Panc1 (cell line): ENCODE results near the gene PANK2. TPM values are rescaled to one million over a fixed set of nuclear protein-coding genes. Genes with fewer than 3 reads are reported as not detected.

Experiments used
- ATAC-seq: fragments of 200-7000 bp; cut with Tn5 transposase; 2 replicates; pipeline ENCODE4 v1.9.1; 2020; ENCODE audit warnings: mild to moderate bottlenecking, moderate library complexity
- BruUV-seq: library from RNA; stranded (reverse); fragments of 400-500 nt; replicated peaks from 2 replicates; lab custom pipeline; 2021; lab: Mats Ljungman, UMichigan
- CTCF ChIA-PET: fragments of 300-600 bp; sonication (Branson Sonifier 250); formaldehyde crosslinking; loops from one replicate; lab custom pipeline; 2022; ENCODE audit warnings: antibody characterized with exemption; lab: Charles Lee
- POLR2A ChIA-PET: fragments of 300-600 bp; sonication (Branson Sonifier 250); formaldehyde crosslinking; loops from one replicate; lab custom pipeline; 2022; ENCODE audit warnings: antibody characterized with exemption; lab: Charles Lee
- DNase-seq: peaks from one replicate; pipeline ENCODE4 v3.0.0-alpha.2; 2010; ENCODE audit warnings: low read depth, low spot score
- H3K27ac ChIP-seq: 2 replicates; pipeline ENCODE4 v1.5.1; 2011; ENCODE audit warnings: mild to moderate bottlenecking, low read length, inconsistent platforms
- H3K27me3 ChIP-seq: fragments of 200-500 bp; sonication (Bioruptor generic); 2 replicates; pipeline ENCODE4 v1.6.0; 2014; ENCODE audit warnings: low read length, inconsistent platforms; ENCODE audit not compliant: control insufficient read depth, insufficient read depth
- H3K36me3 ChIP-seq: fragments of 200-500 bp; sonication (Bioruptor generic); 2 replicates; pipeline ENCODE4 v1.5.1; 2014; ENCODE audit warnings: inconsistent platforms, mild to moderate bottlenecking, low read length, moderate library complexity; ENCODE audit not compliant: control insufficient read depth, insufficient read depth
- H3K4me1 ChIP-seq: 2 replicates; pipeline ENCODE4 v1.5.1; 2011; ENCODE audit warnings: inconsistent platforms, mild to moderate bottlenecking, low read length, moderate library complexity; ENCODE audit not compliant: control insufficient read depth, insufficient read depth
- H3K4me3 ChIP-seq, 2 experiments: 2 replicates each; pipeline ENCODE4 v1.5.1; 2011 to 2012; ENCODE audit warnings: low read depth in 2 of 2, low read length in 2 of 2, mild to moderate bottlenecking in 2 of 2, inconsistent platforms in 1 of 2, moderate library complexity in 1 of 2
- H3K9me3 ChIP-seq: fragments of 200-500 bp; sonication (Bioruptor generic); 2 replicates; pipeline ENCODE4 v1.5.1; 2014; ENCODE audit warnings: low read depth, mild to moderate bottlenecking, inconsistent platforms, low read length, moderate library complexity; ENCODE audit not compliant: control insufficient read depth, insufficient read depth
- CTCF ChIP-seq: fragments of 450-650 bp; IDR thresholded peaks from 2 replicates; pipeline ENCODE4 v1.5.1; 2017; ENCODE audit warnings: mild to moderate bottlenecking
- POLR2AphosphoS5 ChIP-seq: IDR thresholded peaks from 2 replicates; pipeline ENCODE4 v1.6.1; 2012; ENCODE audit warnings: mild to moderate bottlenecking, low read depth, low read length, moderate library complexity
- REST ChIP-seq, 2 experiments: IDR thresholded peaks; 2 replicates each; pipeline ENCODE4 v1.6.1; 2011 to 2012; ENCODE audit warnings: low read depth in 2 of 2, control low read depth in 1 of 2, low read length in 1 of 2, mild to moderate bottlenecking in 1 of 2, moderate library complexity in 1 of 2; ENCODE audit not compliant: insufficient read depth in 1 of 2
- SIN3A ChIP-seq: IDR thresholded peaks from 2 replicates; pipeline ENCODE4 v1.6.1; 2012; ENCODE audit warnings: low read depth, mild to moderate bottlenecking, low read length, moderate library complexity, borderline replicate concordance; ENCODE audit not compliant: insufficient read depth
- TCF7L2 ChIP-seq: IDR thresholded peaks from 2 replicates; pipeline ENCODE4 v1.6.1; 2011; ENCODE audit warnings: mild to moderate bottlenecking, low read depth, low read length, inconsistent platforms
- in situ Hi-C: cut with HindIII; loops from 2 replicates; pipeline ENCODE4 v1.10.0; 2016; ENCODE audit warnings: low sequenced_read_pairs, low pct_unique_long_range_greater_than_20kb
- intact Hi-C: fragments of 100-400 bp; cut with micrococcal nuclease; formaldehyde crosslinking; loops from one replicate; pipeline ENCODE4 v1.10.0; 2022; ENCODE audit not compliant: unreplicated experiment
- total RNA-seq: library from RNA; stranded (reverse); gene quantifications from one replicate; pipeline ENCODE4 v1.2.1, GENCODE V29; 2021; ENCODE audit not compliant: unreplicated experiment

PANK2 gene
- total RNA-seq, 1 experiment from 2014 or later, result 40.9 TPM

- intact Hi-C loops, result no loop called here
- CTCF ChIA-PET, result no interaction called here
- H3K27me3 ChIP-seq, result no peaks in the 10 kb centered on the region
- in situ Hi-C loops, result no loop called here
- H3K9me3 ChIP-seq, result peaks cover 2% of the 10 kb centered on the region; the same call in 1 of the 2 replicates
- no peaks in the 10 kb centered on the region for H3K4me1 ChIP-seq
- BruUV-seq, result no TSS peak
- H3K36me3 ChIP-seq, result peaks cover 4% of the 10 kb centered on the region; the same call in 1 of the 2 replicates
- H3K4me3 ChIP-seq, result no peak overlapping the region
- POLR2A ChIA-PET, result no interaction called here
- TF ChIP-seq CTCF, result no peak
- TF ChIP-seq REST (IDR thresholded peaks at IDR 0.05; ENCODE audit: insufficient read depth in 1 of 2, low read depth in 2 of 2, low read length in 1 of 2), result no peak
- no peak for TF ChIP-seq POLR2AphosphoS5
- no peak for TF ChIP-seq SIN3A
- TF ChIP-seq TCF7L2, result no peak
- DNase-seq (no peak), ATAC-seq (no peak)
- H3K27ac ChIP-seq, result no peak overlapping the region
Measured at GRCh38 chr20:3861191-3861590, 28.0 kb upstream of the PANK2 start.

GRCh38 chr20:3862333-3862732 lies 26.9 kb upstream of the PANK2 start:
- H3K9me3 ChIP-seq, result peaks cover 2% of the 10 kb centered on the region; the same call in 1 of the 2 replicates
- BruUV-seq, result no TSS peak
- no peak for TF ChIP-seq CTCF
- no peak for TF ChIP-seq REST (IDR thresholded peaks at IDR 0.05; ENCODE audit: insufficient read depth in 1 of 2, low read depth in 2 of 2, low read length in 1 of 2)
- intact Hi-C loops, result no loop called here
- no peaks in the 10 kb centered on the region for H3K27me3 ChIP-seq
- POLR2A ChIA-PET, result no interaction called here
- in situ Hi-C loops, result no loop called here
- no peak overlapping the region for H3K27ac ChIP-seq
- H3K4me3 ChIP-seq, result no peak overlapping the region
- DNase-seq (no peak), ATAC-seq (no peak)
- H3K4me1 ChIP-seq, result no peaks in the 10 kb centered on the region
- peaks cover 4% of the 10 kb centered on the region; the same call in 1 of the 2 replicates for H3K36me3 ChIP-seq
- CTCF ChIA-PET, result interaction anchor here (0.6 kb wide), 1 partner anchor 300 kb away, joined by 3 read pairs; no protein-coding TSS in a partner anchor
